ENCODE results near the gene RNF180.

DNA sequence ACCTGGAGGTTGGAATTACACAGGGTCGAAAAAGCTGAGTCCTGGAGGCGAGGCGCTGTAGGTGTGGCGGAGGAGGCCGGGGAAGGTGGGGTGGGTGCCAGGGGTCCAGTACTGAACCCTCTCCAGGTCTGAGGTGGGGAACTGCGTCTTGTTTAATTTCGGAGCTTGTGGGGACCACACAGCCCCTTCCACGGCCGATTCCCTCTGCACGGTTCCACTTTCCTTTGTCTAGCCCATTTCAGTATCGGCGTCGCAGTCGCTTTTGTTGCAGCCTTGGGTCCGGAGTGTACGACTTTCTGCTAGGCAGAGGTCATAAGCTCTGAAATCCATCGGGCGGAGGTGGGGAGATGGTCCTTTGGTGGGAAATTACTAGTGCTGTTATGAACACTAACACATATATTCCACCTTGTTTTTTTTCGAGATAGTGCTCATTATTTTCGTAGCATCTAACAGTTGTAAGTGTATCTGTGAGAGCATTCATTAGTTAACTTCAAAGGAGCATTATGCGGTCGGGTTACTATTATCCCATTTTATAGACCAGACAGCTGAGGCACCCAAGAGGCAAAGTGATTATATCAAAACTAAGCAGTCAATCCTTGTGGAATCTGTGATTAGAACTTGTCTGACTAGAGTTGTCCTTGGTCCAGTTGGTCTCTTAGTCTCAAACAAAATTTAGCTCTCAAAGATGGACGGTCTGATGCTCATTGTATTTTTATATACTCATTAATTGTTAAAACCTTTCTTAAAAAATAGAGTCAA is 737 bp downstream of the RNF180 start:
- TF ChIP-seq SMARCA5 (IDR thresholded peaks at IDR 0.05) = no peak
- TF ChIP-seq NRF1 (conservative IDR thresholded peaks at IDR 0.05; ENCODE audit: low read depth, low read length) = no peak
- no peak for TF ChIP-seq SIX5 (IDR thresholded peaks at IDR 0.05; ENCODE audit: low read depth, low read length, severe bottlenecking)
- TF ChIP-seq, protein P1, sequence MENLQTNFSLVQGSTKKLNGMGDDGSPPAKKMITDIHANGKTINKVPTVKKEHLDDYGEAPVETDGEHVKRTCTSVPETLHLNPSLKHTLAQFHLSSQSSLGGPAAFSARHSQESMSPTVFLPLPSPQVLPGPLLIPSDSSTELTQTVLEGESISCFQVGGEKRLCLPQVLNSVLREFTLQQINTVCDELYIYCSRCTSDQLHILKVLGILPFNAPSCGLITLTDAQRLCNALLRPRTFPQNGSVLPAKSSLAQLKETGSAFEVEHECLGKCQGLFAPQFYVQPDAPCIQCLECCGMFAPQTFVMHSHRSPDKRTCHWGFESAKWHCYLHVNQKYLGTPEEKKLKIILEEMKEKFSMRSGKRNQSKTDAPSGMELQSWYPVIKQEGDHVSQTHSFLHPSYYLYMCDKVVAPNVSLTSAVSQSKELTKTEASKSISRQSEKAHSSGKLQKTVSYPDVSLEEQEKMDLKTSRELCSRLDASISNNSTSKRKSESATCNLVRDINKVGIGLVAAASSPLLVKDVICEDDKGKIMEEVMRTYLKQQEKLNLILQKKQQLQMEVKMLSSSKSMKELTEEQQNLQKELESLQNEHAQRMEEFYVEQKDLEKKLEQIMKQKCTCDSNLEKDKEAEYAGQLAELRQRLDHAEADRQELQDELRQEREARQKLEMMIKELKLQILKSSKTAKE (IDR thresholded peaks at IDR 0.05; ENCODE audit: low read depth, poor library complexity, severe bottlenecking) = no peak
- TF ChIP-seq, protein P2, sequence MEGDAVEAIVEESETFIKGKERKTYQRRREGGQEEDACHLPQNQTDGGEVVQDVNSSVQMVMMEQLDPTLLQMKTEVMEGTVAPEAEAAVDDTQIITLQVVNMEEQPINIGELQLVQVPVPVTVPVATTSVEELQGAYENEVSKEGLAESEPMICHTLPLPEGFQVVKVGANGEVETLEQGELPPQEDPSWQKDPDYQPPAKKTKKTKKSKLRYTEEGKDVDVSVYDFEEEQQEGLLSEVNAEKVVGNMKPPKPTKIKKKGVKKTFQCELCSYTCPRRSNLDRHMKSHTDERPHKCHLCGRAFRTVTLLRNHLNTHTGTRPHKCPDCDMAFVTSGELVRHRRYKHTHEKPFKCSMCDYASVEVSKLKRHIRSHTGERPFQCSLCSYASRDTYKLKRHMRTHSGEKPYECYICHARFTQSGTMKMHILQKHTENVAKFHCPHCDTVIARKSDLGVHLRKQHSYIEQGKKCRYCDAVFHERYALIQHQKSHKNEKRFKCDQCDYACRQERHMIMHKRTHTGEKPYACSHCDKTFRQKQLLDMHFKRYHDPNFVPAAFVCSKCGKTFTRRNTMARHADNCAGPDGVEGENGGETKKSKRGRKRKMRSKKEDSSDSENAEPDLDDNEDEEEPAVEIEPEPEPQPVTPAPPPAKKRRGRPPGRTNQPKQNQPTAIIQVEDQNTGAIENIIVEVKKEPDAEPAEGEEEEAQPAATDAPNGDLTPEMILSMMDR (IDR thresholded peaks at IDR 0.05 in 2 of 3, conservative IDR thresholded peaks at IDR 0.05 in 1 of 3; ENCODE audit: control insufficient read depth in 2 of 3, extremely low read depth in 1 of 3, insufficient read depth in 1 of 3, low read depth in 3 of 3, low read length in 3 of 3) = no peak
- no peak for TF ChIP-seq POLR2AphosphoS5 (IDR thresholded peaks at IDR 0.05; ENCODE audit: low read length)
